WTC11 (cell line): Measurements from ENCODE around the gene HSH2D. TPM values are rescaled to one million over a fixed set of nuclear protein-coding genes. Genes with fewer than 3 reads are reported as not detected.
"Not testable (repeated sequence)": the region's sequence is repeated elsewhere in the genome, so short reads cannot be mapped to it uniquely, and the experiment has no call there.

Source experiments
- ATAC-seq: fragments of 200-7000 bp; cut with Tn5 transposase; 2 replicates; pipeline ENCODE4 v1.10.0; 2021; ENCODE audit warnings: mild to moderate bottlenecking, moderate library complexity
- CTCF ChIA-PET: fragments of 300-600 bp; sonication (Branson Sonifier 250); formaldehyde crosslinking; loops from one replicate; lab custom pipeline; 2021; ENCODE audit warnings: antibody characterized with exemption; lab: Charles Lee
- POLR2A ChIA-PET: fragments of 350-600 bp; sonication (Branson Sonifier 250); formaldehyde crosslinking; loops from one replicate; lab custom pipeline; 2021; ENCODE audit warnings: antibody characterized with exemption; lab: Charles Lee
- DNase-seq: peaks from one replicate; pipeline ENCODE4 v3.0.0; 2021; ENCODE audit warnings: low spot score
- H3K27ac Mint-ChIP-seq: 2 replicates; pipeline ENCODE4 v1.8.0; 2021; ENCODE audit warnings: mixed read lengths
- H3K27me3 Mint-ChIP-seq: 2 replicates; pipeline ENCODE4 v1.8.0; 2021; ENCODE audit warnings: low read depth, mild to moderate bottlenecking, moderate library complexity, mixed read lengths
- H3K36me3 Mint-ChIP-seq: 2 replicates; pipeline ENCODE4 v1.8.0; 2021; ENCODE audit warnings: mixed read lengths
- H3K4me1 Mint-ChIP-seq: 2 replicates; pipeline ENCODE4 v1.8.0; 2022; ENCODE audit warnings: mixed read lengths
- H3K4me3 Mint-ChIP-seq: 2 replicates; pipeline ENCODE4 v1.8.0; 2021; ENCODE audit warnings: mild to moderate bottlenecking, moderate library complexity, mixed read lengths
- H3K9me3 Mint-ChIP-seq: 2 replicates; pipeline ENCODE4 v1.8.0; 2021; ENCODE audit warnings: mixed read lengths
- ATF1 ChIP-seq: sonication (generic); formaldehyde crosslinking; IDR thresholded peaks from 2 replicates; pipeline ENCODE4 v1.8.1; 2023; ENCODE audit warnings: mild to moderate bottlenecking, moderate library complexity, missing genetic modification reagents
- ATF3 ChIP-seq: sonication (generic); formaldehyde crosslinking; conservative IDR thresholded peaks from 2 replicates; pipeline ENCODE4 v1.8.1; 2022; ENCODE audit warnings: mild to moderate bottlenecking, missing genetic modification reagents
- ATF6 ChIP-seq: sonication (generic); formaldehyde crosslinking; IDR thresholded peaks from 2 replicates; pipeline ENCODE4 v1.8.1; 2023; ENCODE audit warnings: mild to moderate bottlenecking, missing genetic modification reagents
- E2F1 ChIP-seq: sonication (generic); formaldehyde crosslinking; IDR thresholded peaks from 2 replicates; pipeline ENCODE4 v1.8.0; 2022; ENCODE audit warnings: mild to moderate bottlenecking, missing genetic modification reagents
- FOXK1 ChIP-seq: sonication (generic); formaldehyde crosslinking; IDR thresholded peaks from 2 replicates; pipeline ENCODE4 v1.8.0; 2022; ENCODE audit warnings: mild to moderate bottlenecking, moderate library complexity, missing genetic modification reagents
- GRHL2 ChIP-seq: fragments of 250-450 bp; sonication (Bioruptor Pico); IDR thresholded peaks from 2 replicates; pipeline ENCODE4 v1.8.0; 2022; ENCODE audit warnings: mild to moderate bottlenecking, moderate library complexity; ENCODE audit not compliant: insufficient replicate concordance, severe bottlenecking
- HMGXB4 ChIP-seq: sonication (generic); formaldehyde crosslinking; IDR thresholded peaks from 2 replicates; pipeline ENCODE4 v1.8.1; 2023; ENCODE audit warnings: mild to moderate bottlenecking, moderate library complexity, missing genetic modification reagents
- MYBL2 ChIP-seq: sonication (generic); formaldehyde crosslinking; IDR thresholded peaks from 2 replicates; pipeline ENCODE4 v1.8.1; 2023; ENCODE audit warnings: mild to moderate bottlenecking, moderate library complexity, missing genetic modification reagents
- NR1H2 ChIP-seq: sonication (generic); formaldehyde crosslinking; IDR thresholded peaks from 2 replicates; pipeline ENCODE4 v1.9.0; 2021; ENCODE audit warnings: mild to moderate bottlenecking, moderate library complexity, missing genetic modification reagents
- NR3C1 ChIP-seq: sonication (generic); formaldehyde crosslinking; conservative IDR thresholded peaks from 2 replicates; pipeline ENCODE4 v1.8.1; 2023; ENCODE audit warnings: low read depth, mild to moderate bottlenecking, missing genetic modification reagents
- TEAD1 ChIP-seq: sonication (generic); formaldehyde crosslinking; IDR thresholded peaks from 2 replicates; pipeline ENCODE4 v1.8.0; 2022; ENCODE audit warnings: mild to moderate bottlenecking, missing genetic modification reagents
- TEAD4 ChIP-seq: sonication (generic); formaldehyde crosslinking; IDR thresholded peaks from 2 replicates; pipeline ENCODE4 v1.8.0; 2022; ENCODE audit warnings: mild to moderate bottlenecking, missing genetic modification reagents
- USF1 ChIP-seq: sonication (generic); formaldehyde crosslinking; IDR thresholded peaks from 2 replicates; pipeline ENCODE4 v1.8.0; 2022; ENCODE audit warnings: mild to moderate bottlenecking, missing genetic modification reagents
- ZBTB43 ChIP-seq: sonication (generic); formaldehyde crosslinking; IDR thresholded peaks from 2 replicates; pipeline ENCODE4 v1.8.1; 2023; ENCODE audit warnings: mild to moderate bottlenecking, missing genetic modification reagents
- ZMAT4 ChIP-seq: fragments of 250-450 bp; sonication (Bioruptor Pico); IDR thresholded peaks from 2 replicates; pipeline ENCODE4 v1.9.0; 2021; ENCODE audit warnings: mild to moderate bottlenecking
- ZNF121 ChIP-seq: sonication (generic); formaldehyde crosslinking; IDR thresholded peaks from 2 replicates; pipeline ENCODE4 v1.8.0; 2023; ENCODE audit warnings: missing genetic modification reagents
- ZNF232 ChIP-seq: sonication (generic); formaldehyde crosslinking; IDR thresholded peaks from 2 replicates; pipeline ENCODE4 v1.8.0; 2022; ENCODE audit warnings: mild to moderate bottlenecking, missing genetic modification reagents
- ZNF263 ChIP-seq: sonication (generic); formaldehyde crosslinking; IDR thresholded peaks from 2 replicates; pipeline ENCODE4 v1.8.1; 2022; ENCODE audit warnings: low read depth, mild to moderate bottlenecking, moderate library complexity, missing genetic modification reagents
- total RNA-seq: library from RNA; stranded (reverse); gene quantifications from 3 replicates; pipeline ENCODE4 v1.2.3, GENCODE V29; 2021

HSH2D gene
- total RNA-seq, 1 experiment from 2014 or later: 1.6 TPM

- no peaks in the 10 kb centered on the region for H3K9me3 Mint-ChIP-seq
- peaks cover 35% of the 10 kb centered on the region for H3K36me3 Mint-ChIP-seq
- peak; percentile 30 for DNase-seq
- H3K4me1 Mint-ChIP-seq: peaks cover 2% of the 10 kb centered on the region; the same call in 1 of the 2 replicates
- ATAC-seq: peak; percentile 83
- H3K27ac Mint-ChIP-seq: no peak overlapping the region; the same call in 1 of the 2 replicates
- ChIA-PET POLR2A (interaction anchor here (1.2 kb wide), 1 partner anchor 35 kb away, joined by 3 read pairs; no protein-coding TSS in a partner anchor), CTCF (interaction anchor here (0.6 to 1.6 kb wide), 6 partner anchors 18 to 71 kb away, joined by 3 to 10 read pairs (median 4); partner anchors contain the start of gene FAM32A)
- H3K27me3 Mint-ChIP-seq: no peaks in the 10 kb centered on the region
- H3K4me3 Mint-ChIP-seq: no peak overlapping the region
- no peak for TF ChIP-seq GRHL2 (CRISPR knock-in tag)
- no peak for TF ChIP-seq NR1H2 (CRISPR knock-in tag)
- no peak for TF ChIP-seq FOXK1 (CRISPR knock-in tag)
Measured at GRCh38 chr19:16117594-16118033, 25.9 kb upstream of the HSH2D start.

- DNase-seq (no peak), ATAC-seq (no peak)
- Mint-ChIP-seq H3K36me3 (peaks cover 34% of the 10 kb centered on the region), H3K4me1 (no peaks in the 10 kb centered on the region), H3K27ac (no peak overlapping the region), H3K27me3 (no peaks in the 10 kb centered on the region), H3K9me3 (no peaks in the 10 kb centered on the region), H3K4me3 (no peak overlapping the region)
- no peak for TF ChIP-seq TEAD1
- TF ChIP-seq HMGXB4 (CRISPR knock-in tag): no peak
- TF ChIP-seq ZNF263: no peak
- no peak for TF ChIP-seq GRHL2 (CRISPR knock-in tag)
- TF ChIP-seq NR3C1 (CRISPR knock-in tag): no peak
- no peak for TF ChIP-seq ZNF232 (CRISPR knock-in tag)
- no peak for TF ChIP-seq MYBL2 (CRISPR knock-in tag)
- no peak for TF ChIP-seq USF1 (CRISPR knock-in tag)
- TF ChIP-seq ATF1: no peak
- TF ChIP-seq ZNF121 (CRISPR knock-in tag): no peak
- TF ChIP-seq TEAD4 (CRISPR knock-in tag): no peak
- TF ChIP-seq ZMAT4 (CRISPR knock-in tag): no peak
- TF ChIP-seq E2F1 (CRISPR knock-in tag): no peak
- TF ChIP-seq ATF6 (CRISPR knock-in tag): no peak
- no peak for TF ChIP-seq ZBTB43 (CRISPR knock-in tag)
- TF ChIP-seq ATF3 (CRISPR knock-in tag): no peak
- CTCF ChIA-PET: interaction anchor here (1.0 to 1.6 kb wide), 5 partner anchors 17 to 67 kb away, joined by 3 to 10 read pairs (median 4); partner anchors contain the start of gene FAM32A
- POLR2A ChIA-PET: interaction anchor here (1.2 kb wide), 1 partner anchor 36 kb away, joined by 3 read pairs; no protein-coding TSS in a partner anchor
Measured at GRCh38 chr19:16118489-16119033, 24.9 kb upstream of the HSH2D start.

- H3K4me3 Mint-ChIP-seq, H3K9me3 Mint-ChIP-seq, DNase-seq, H3K4me1 Mint-ChIP-seq, CTCF ChIA-PET, H3K27me3 Mint-ChIP-seq, ATAC-seq, H3K27ac Mint-ChIP-seq: not testable (repeated sequence)
- peaks cover 33% of the 10 kb centered on the region for H3K36me3 Mint-ChIP-seq
- POLR2A ChIA-PET: interaction anchor here (0.6 kb wide), 1 partner anchor 25 kb away, joined by 8 read pairs; no protein-coding TSS in a partner anchor
Measured at GRCh38 chr19:16119075-16119857, 24.2 kb upstream of the HSH2D start.
